Ecto neural progenitor cell (in vitro differentiated cells): ENCODE measurements around the gene ARHGAP5.

ENCODE experiments used
- DNase-seq: peaks from one replicate; pipeline ENCODE4 v3.0.0-alpha.2; 2018; ENCODE audit warnings: low spot score

ARHGAP5 gene

GRCh38 chr14:32171469-32171868 lies 94.4 kb downstream of the ARHGAP5 start:
- no peak for DNase-seq

GRCh38 chr14:32183151-32184058 lies 106.3 kb downstream of the ARHGAP5 start:
- DNase-seq = no peak

GRCh38 chr14:32185097-32185496 lies 108.0 kb downstream of the ARHGAP5 start:
- no peak for DNase-seq

GRCh38 chr14:32186248-32186647 lies 109.1 kb downstream of the ARHGAP5 start:
- DNase-seq = no peak

- DNase-seq = no peak
Observed at GRCh38 chr14:32189811-32190210, 112.7 kb downstream of the ARHGAP5 start.

- DNase-seq = no peak
Observed at GRCh38 chr14:32190673-32191072, 113.6 kb downstream of the ARHGAP5 start.

- DNase-seq = no peak
Observed at GRCh38 chr14:32192712-32193373, 115.7 kb downstream of the ARHGAP5 start.

- no peak for DNase-seq
Observed at GRCh38 chr14:32193532-32193931, 116.4 kb downstream of the ARHGAP5 start.

- no peak for DNase-seq
Observed at GRCh38 chr14:32195636-32196035, 118.5 kb downstream of the ARHGAP5 start.

GRCh38 chr14:32197919-32198318 lies 120.8 kb downstream of the ARHGAP5 start:
- no peak for DNase-seq

GRCh38 chr14:32200368-32201192 lies 123.5 kb downstream of the ARHGAP5 start:
- DNase-seq = no peak

- DNase-seq = peak; percentile 94
Observed at GRCh38 chr14:32201193-32201815, 124.2 kb downstream of the ARHGAP5 start.

GRCh38 chr14:32201816-32202490 lies 124.8 kb downstream of the ARHGAP5 start, which contains the start of gene RNU6-7:
RNU6-7 (plus strand) TSS chr14:32202045.
- DNase-seq = peak; percentile 73

GRCh38 chr14:32202491-32202997 lies 125.4 kb downstream of the ARHGAP5 start:
- DNase-seq = no peak

- DNase-seq = peak; percentile 97
Observed at GRCh38 chr14:32202998-32203882, 126.1 kb downstream of the ARHGAP5 start, which contains the start of gene RNU6-8. RNU6-8 (minus strand) TSS chr14:32203269.

GRCh38 chr14:32203928-32204357 lies 126.8 kb downstream of the ARHGAP5 start:
- peak; percentile 54 for DNase-seq

GRCh38 chr14:32205554-32205953 lies 128.4 kb downstream of the ARHGAP5 start:
- no peak for DNase-seq

- no peak for DNase-seq
Observed at GRCh38 chr14:32205984-32206383, 128.9 kb downstream of the ARHGAP5 start.

GRCh38 chr14:32206552-32206951 lies 129.4 kb downstream of the ARHGAP5 start:
- DNase-seq = no peak

- DNase-seq = no peak
Observed at GRCh38 chr14:32208490-32208889, 131.4 kb downstream of the ARHGAP5 start.
